Measurements from ENCODE around the gene ABCA1. TPM values are rescaled to one million over a fixed set of nuclear protein-coding genes. Genes with fewer than 3 reads are reported as not detected.

Gene ABCA1
- total and polyA plus RNA-seq, 2 of the 13 experiments (the other 11 are each of a cell fraction or from before 2014, with no cell fraction given): 26.8 to 63.8 TPM

- Histone ChIP-seq H4K20me1 (ENCODE audit: insufficient read depth, low read length) (peaks cover 5% of the 10 kb centered on the region; the same call in 1 of the 2 replicates), H2AFZ (ENCODE audit: low read length) (no peak overlapping the region), H3K9me3 (ENCODE audit: low read length) (no peaks in the 10 kb centered on the region), H3K9ac (ENCODE audit: insufficient read depth, low read depth, low read length) (no peak overlapping the region), H3K4me3 (replicated peaks in 1 of 3; ENCODE audit: insufficient read depth in 1 of 3, low read depth in 2 of 3, low read length in 3 of 3) (no peak overlapping the region), H3K27me3 (ENCODE audit: control insufficient read depth in 1 of 2, insufficient read depth in 2 of 2, low read length in 2 of 2) (no peaks in the 10 kb centered on the region), H3K79me2 (ENCODE audit: insufficient read depth, low read length) (peaks cover 79% of the 10 kb centered on the region), H3K36me3 (replicated peaks in 1 of 2; ENCODE audit: control insufficient read depth in 1 of 2, insufficient read depth in 2 of 2, low read length in 2 of 2) (peaks cover 35 to 80% of the 10 kb centered on the region in 2 experiments), H3K27ac (ENCODE audit: extremely low read length, insufficient read depth, low read length) (no peak overlapping the region), H3K4me1 (ENCODE audit: insufficient read depth, low read length) (peaks cover 71% of the 10 kb centered on the region), H3K4me2 (ENCODE audit: low read depth, low read length) (no peak overlapping the region; the same call in 1 of the 2 replicates)
- in situ Hi-C loops (cut with HindIII; ENCODE audit: extremely low pct_ligation_motif_present, low pct_unique_long_range_greater_than_20kb): no loop called here
- TF ChIP-seq ZNF224 (CRISPR knock-in tag; IDR thresholded peaks at IDR 0.05) (no peak), ZNF263 (CRISPR knock-in tag; IDR thresholded peaks at IDR 0.05) (no peak), PITX1 (CRISPR knock-in tag; IDR thresholded peaks at IDR 0.05) (no peak), KDM3A (CRISPR knock-in tag; IDR thresholded peaks at IDR 0.05; ENCODE audit: low read depth) (no peak), ZNF282 (IDR thresholded peaks at IDR 0.05; ENCODE audit: partially characterized antibody) (no peak), NR2F1 (CRISPR knock-in tag; IDR thresholded peaks at IDR 0.05) (no peak), ZNF225 (CRISPR knock-in tag; IDR thresholded peaks at IDR 0.05) (no peak), ATF1 (CRISPR knock-in tag; IDR thresholded peaks at IDR 0.05) (no peak), GABPA (IDR thresholded peaks at IDR 0.05; ENCODE audit: low read depth, low read length) (no peak), GABPA (CRISPR knock-in tag; IDR thresholded peaks at IDR 0.05; ENCODE audit: low read depth) (no peak)
- TF ChIP-seq, protein P1, sequence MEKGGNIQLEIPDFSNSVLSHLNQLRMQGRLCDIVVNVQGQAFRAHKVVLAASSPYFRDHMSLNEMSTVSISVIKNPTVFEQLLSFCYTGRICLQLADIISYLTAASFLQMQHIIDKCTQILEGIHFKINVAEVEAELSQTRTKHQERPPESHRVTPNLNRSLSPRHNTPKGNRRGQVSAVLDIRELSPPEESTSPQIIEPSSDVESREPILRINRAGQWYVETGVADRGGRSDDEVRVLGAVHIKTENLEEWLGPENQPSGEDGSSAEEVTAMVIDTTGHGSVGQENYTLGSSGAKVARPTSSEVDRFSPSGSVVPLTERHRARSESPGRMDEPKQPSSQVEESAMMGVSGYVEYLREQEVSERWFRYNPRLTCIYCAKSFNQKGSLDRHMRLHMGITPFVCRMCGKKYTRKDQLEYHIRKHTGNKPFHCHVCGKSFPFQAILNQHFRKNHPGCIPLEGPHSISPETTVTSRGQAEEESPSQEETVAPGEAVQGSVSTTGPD (CRISPR knock-in tag; IDR thresholded peaks at IDR 0.05): no peak
- 95% methylated on average over 5 of the region's 5 CpGs for WGBS (ENCODE audit: low lambda C conversion rate)
- DNase-seq (ENCODE audit: low spot score): no peak
- POLR2A ChIA-PET: no interaction called here
- ATAC-seq: no peak
- no peak for FAIRE-seq
- CTCF ChIA-PET (ENCODE audit: low intra/inter-chr PET ratio, low total read pairs): no interaction called here
- intact Hi-C loops (cut with micrococcal nuclease; ENCODE audit: unreplicated experiment): no loop called here
- TSS peak; percentile 1 for BruUV-seq (replicated peaks)
Measured at GRCh38 chr9:104879555-104880309, 48.2 kb downstream of the ABCA1 start.
